WTC11 (cell line): ENCODE results near the gene PLSCR5. TPM values are rescaled to one million over a fixed set of nuclear protein-coding genes. Genes with fewer than 3 reads are reported as not detected.
A peak's percentile ranks its signal among the peaks of the same experiment; 100 is the strongest.

Source experiments
- ATAC-seq: fragments of 200-7000 bp; cut with Tn5 transposase; 2 replicates; pipeline ENCODE4 v1.10.0; 2021; ENCODE audit warnings: mild to moderate bottlenecking, moderate library complexity
- CTCF ChIA-PET: fragments of 300-600 bp; sonication (Branson Sonifier 250); formaldehyde crosslinking; loops from one replicate; lab custom pipeline; 2021; ENCODE audit warnings: antibody characterized with exemption; lab: Charles Lee
- POLR2A ChIA-PET: fragments of 350-600 bp; sonication (Branson Sonifier 250); formaldehyde crosslinking; loops from one replicate; lab custom pipeline; 2021; ENCODE audit warnings: antibody characterized with exemption; lab: Charles Lee
- DNase-seq: peaks from one replicate; pipeline ENCODE4 v3.0.0; 2021; ENCODE audit warnings: low spot score
- H3K27ac Mint-ChIP-seq: 2 replicates; pipeline ENCODE4 v1.8.0; 2021; ENCODE audit warnings: mixed read lengths
- H3K27me3 Mint-ChIP-seq: 2 replicates; pipeline ENCODE4 v1.8.0; 2021; ENCODE audit warnings: low read depth, mild to moderate bottlenecking, moderate library complexity, mixed read lengths
- H3K36me3 Mint-ChIP-seq: 2 replicates; pipeline ENCODE4 v1.8.0; 2021; ENCODE audit warnings: mixed read lengths
- H3K4me1 Mint-ChIP-seq: 2 replicates; pipeline ENCODE4 v1.8.0; 2022; ENCODE audit warnings: mixed read lengths
- H3K4me3 Mint-ChIP-seq: 2 replicates; pipeline ENCODE4 v1.8.0; 2021; ENCODE audit warnings: mild to moderate bottlenecking, moderate library complexity, mixed read lengths
- H3K9me3 Mint-ChIP-seq: 2 replicates; pipeline ENCODE4 v1.8.0; 2021; ENCODE audit warnings: mixed read lengths
- ATF1 ChIP-seq: sonication (generic); formaldehyde crosslinking; IDR thresholded peaks from 2 replicates; pipeline ENCODE4 v1.8.1; 2023; ENCODE audit warnings: mild to moderate bottlenecking, moderate library complexity, missing genetic modification reagents
- CREM ChIP-seq: sonication (generic); formaldehyde crosslinking; IDR thresholded peaks from 2 replicates; pipeline ENCODE4 v1.8.1; 2022; ENCODE audit warnings: mild to moderate bottlenecking, missing genetic modification reagents, moderate library complexity
- E2F1 ChIP-seq: sonication (generic); formaldehyde crosslinking; IDR thresholded peaks from 2 replicates; pipeline ENCODE4 v1.8.0; 2022; ENCODE audit warnings: mild to moderate bottlenecking, missing genetic modification reagents
- ELF4 ChIP-seq: sonication (generic); formaldehyde crosslinking; IDR thresholded peaks from 2 replicates; pipeline ENCODE4 v1.8.1; 2022; ENCODE audit warnings: low read depth, mild to moderate bottlenecking, moderate library complexity, missing genetic modification reagents
- GABPB1 ChIP-seq: sonication (generic); formaldehyde crosslinking; IDR thresholded peaks from 2 replicates; pipeline ENCODE4 v1.8.1; 2023; ENCODE audit warnings: mild to moderate bottlenecking, missing genetic modification reagents
- JAZF1 ChIP-seq: fragments of 250-450 bp; sonication (Bioruptor Pico); IDR thresholded peaks from 2 replicates; pipeline ENCODE4 v1.9.0; 2021; ENCODE audit warnings: moderate library complexity, mild to moderate bottlenecking, inconsistent platforms
- MAX ChIP-seq: sonication (generic); formaldehyde crosslinking; IDR thresholded peaks from 2 replicates; pipeline ENCODE4 v1.8.0; 2022; ENCODE audit warnings: mild to moderate bottlenecking, missing genetic modification reagents
- NFE2L1 ChIP-seq: sonication (generic); formaldehyde crosslinking; IDR thresholded peaks from 2 replicates; pipeline ENCODE4 v1.8.1; 2023; ENCODE audit warnings: missing genetic modification reagents
- NR2C2 ChIP-seq: sonication (generic); formaldehyde crosslinking; IDR thresholded peaks from 2 replicates; pipeline ENCODE4 v1.8.0; 2022; ENCODE audit warnings: mild to moderate bottlenecking, missing genetic modification reagents
- PRDM15 ChIP-seq: sonication (generic); formaldehyde crosslinking; IDR thresholded peaks from 2 replicates; pipeline ENCODE4 v1.8.0; 2022; ENCODE audit warnings: missing genetic modification reagents
- RELA ChIP-seq: sonication (generic); formaldehyde crosslinking; IDR thresholded peaks from 2 replicates; pipeline ENCODE4 v1.8.1; 2022; ENCODE audit warnings: missing genetic modification reagents, mild to moderate bottlenecking, borderline replicate concordance
- SMAD4 ChIP-seq: sonication (generic); formaldehyde crosslinking; IDR thresholded peaks from 2 replicates; pipeline ENCODE4 v1.8.0; 2022; ENCODE audit warnings: mild to moderate bottlenecking, missing genetic modification reagents
- STAT6 ChIP-seq: sonication (generic); formaldehyde crosslinking; conservative IDR thresholded peaks from 2 replicates; pipeline ENCODE4 v1.8.1; 2023; ENCODE audit warnings: mild to moderate bottlenecking, low read depth, missing genetic modification reagents, moderate library complexity
- TEAD1 ChIP-seq: sonication (generic); formaldehyde crosslinking; IDR thresholded peaks from 2 replicates; pipeline ENCODE4 v1.8.0; 2022; ENCODE audit warnings: mild to moderate bottlenecking, missing genetic modification reagents
- TP53 ChIP-seq: sonication (generic); formaldehyde crosslinking; IDR thresholded peaks from 2 replicates; pipeline ENCODE4 v1.8.1; 2023; ENCODE audit warnings: mild to moderate bottlenecking, missing genetic modification reagents
- USF2 ChIP-seq: sonication (generic); formaldehyde crosslinking; IDR thresholded peaks from 2 replicates; pipeline ENCODE4 v1.8.1; 2023; ENCODE audit warnings: mild to moderate bottlenecking, missing genetic modification reagents, moderate library complexity
- ZNF138 ChIP-seq: sonication (generic); formaldehyde crosslinking; conservative IDR thresholded peaks from 2 replicates; pipeline ENCODE4 v1.8.1; 2022; ENCODE audit warnings: mild to moderate bottlenecking, moderate library complexity, missing genetic modification reagents
- ZSCAN18 ChIP-seq: fragments of 250-450 bp; sonication (Bioruptor Pico); IDR thresholded peaks from 2 replicates; pipeline ENCODE4 v2.1.2; 2022; ENCODE audit warnings: mild to moderate bottlenecking, moderate library complexity
- total RNA-seq: library from RNA; stranded (reverse); gene quantifications from 3 replicates; pipeline ENCODE4 v1.2.3, GENCODE V29; 2021

PLSCR5 gene
- total RNA-seq, 1 experiment from 2014 or later, result not detected

- ChIA-PET CTCF (interaction anchor here (0.6 to 1.5 kb wide), 9 partner anchors 11 to 450 kb away, joined by 3 to 11 read pairs (median 4); partner anchors contain the start of gene PLSCR1), POLR2A (no interaction called here)
- ATAC-seq (no peak), DNase-seq (no peak)
- H3K27me3 Mint-ChIP-seq, result no peaks in the 10 kb centered on the region
- H3K4me3 Mint-ChIP-seq, result no peak overlapping the region
- no peaks in the 10 kb centered on the region for H3K9me3 Mint-ChIP-seq
- no peak overlapping the region for H3K27ac Mint-ChIP-seq
- no peak for TF ChIP-seq PRDM15 (CRISPR knock-in tag)
- TF ChIP-seq TP53, result no peak
- no peak for TF ChIP-seq NR2C2 (CRISPR knock-in tag)
- no peak for TF ChIP-seq STAT6
- TF ChIP-seq MAX (CRISPR knock-in tag), result no peak
- TF ChIP-seq ELF4 (CRISPR knock-in tag), result no peak
- TF ChIP-seq NFE2L1, result no peak
- TF ChIP-seq RELA (CRISPR knock-in tag), result no peak
- no peak for TF ChIP-seq USF2
- TF ChIP-seq ZNF138 (CRISPR knock-in tag), result no peak
- peaks cover 16% of the 10 kb centered on the region for H3K4me1 Mint-ChIP-seq
- no peaks in the 10 kb centered on the region for H3K36me3 Mint-ChIP-seq
These were observed 33.6 kb upstream of the PLSCR5 start for GRCh38 chr3:146638718-146639117.

- Mint-ChIP-seq H3K36me3 (no peaks in the 10 kb centered on the region), H3K4me3 (no peak overlapping the region), H3K27ac (no peak overlapping the region), H3K9me3 (no peaks in the 10 kb centered on the region), H3K4me1 (peaks cover 10% of the 10 kb centered on the region), H3K27me3 (no peaks in the 10 kb centered on the region)
- ChIA-PET CTCF (interaction anchor here (0.5 to 1.5 kb wide), 9 partner anchors 10 to 449 kb away, joined by 3 to 11 read pairs (median 4); partner anchors contain the start of gene PLSCR1), POLR2A (no interaction called here)
- DNase-seq (no peak), ATAC-seq (no peak)
- TF ChIP-seq SMAD4 (CRISPR knock-in tag), result no peak
- peak; percentile 45; the same call in 1 of the 2 replicates for TF ChIP-seq GABPB1 (CRISPR knock-in tag)
- TF ChIP-seq NFE2L1, result no peak
- no peak for TF ChIP-seq ZSCAN18 (CRISPR knock-in tag)
These were observed 32.7 kb upstream of the PLSCR5 start for GRCh38 chr3:146637871-146638270.

- no peak for DNase-seq
- peaks cover 6% of the 10 kb centered on the region; the same call in 1 of the 2 replicates for H3K4me1 Mint-ChIP-seq
- POLR2A ChIA-PET, result no interaction called here
- no peak overlapping the region for H3K27ac Mint-ChIP-seq
- no peak for TF ChIP-seq CREM (CRISPR knock-in tag)
- no peak for TF ChIP-seq TEAD1 (CRISPR knock-in tag)
- TF ChIP-seq ATF1, result no peak
- no peak for TF ChIP-seq E2F1 (CRISPR knock-in tag)
- no peak for TF ChIP-seq JAZF1
- TF ChIP-seq, all 79 proteins: peak for 0
- Mint-ChIP-seq H3K4me3 (no peak overlapping the region), H3K27me3 (no peaks in the 10 kb centered on the region), H3K9me3 (no peaks in the 10 kb centered on the region), H3K36me3 (no peaks in the 10 kb centered on the region)
- no peak for ATAC-seq
- CTCF ChIA-PET, result no interaction called here
These were observed 31.7 kb upstream of the PLSCR5 start for GRCh38 chr3:146636881-146637280.
